Measurements from ENCODE around the gene CCDC60.
A peak's percentile ranks its signal among the peaks of the same experiment; 100 is the strongest.

CCDC60 gene, protein sequence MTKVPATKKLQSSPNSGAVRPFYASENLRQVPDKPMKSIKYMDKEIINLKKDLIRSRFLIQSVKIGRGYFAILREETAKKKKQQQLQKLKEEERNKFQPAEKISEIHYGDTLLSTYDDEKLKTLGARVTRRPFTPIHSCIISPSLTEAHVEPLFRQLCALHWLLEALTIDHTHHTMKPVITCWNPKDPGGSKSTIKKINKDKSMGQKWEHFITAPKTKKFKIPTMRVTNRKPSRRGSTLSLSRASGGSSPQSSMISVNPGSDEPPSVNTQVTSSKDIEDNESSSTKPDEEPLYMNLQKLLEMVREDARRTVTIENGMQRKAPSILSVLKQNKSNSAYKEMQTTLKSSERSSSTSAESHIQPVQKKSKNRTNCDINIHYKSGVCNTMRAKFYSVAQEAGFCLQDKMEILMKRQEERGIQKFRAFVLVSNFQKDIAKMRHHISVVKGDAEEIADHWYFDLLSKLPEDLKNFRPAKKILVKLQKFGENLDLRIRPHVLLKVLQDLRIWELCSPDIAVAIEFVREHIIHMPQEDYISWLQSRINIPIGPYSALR

GRCh38 chr12:119334430-119335170, at the start of gene CCDC60:
Gene CCDC60 (plus strand): TSS chr12:119334729. CDS start chr12:119335177, 448 bp downstream.
- DNase-seq: peak in 7 of 42 donors; percentile 1 to 35 (median 10)
- intact Hi-C loops (cut with DNase I): no loop called here

DNA sequence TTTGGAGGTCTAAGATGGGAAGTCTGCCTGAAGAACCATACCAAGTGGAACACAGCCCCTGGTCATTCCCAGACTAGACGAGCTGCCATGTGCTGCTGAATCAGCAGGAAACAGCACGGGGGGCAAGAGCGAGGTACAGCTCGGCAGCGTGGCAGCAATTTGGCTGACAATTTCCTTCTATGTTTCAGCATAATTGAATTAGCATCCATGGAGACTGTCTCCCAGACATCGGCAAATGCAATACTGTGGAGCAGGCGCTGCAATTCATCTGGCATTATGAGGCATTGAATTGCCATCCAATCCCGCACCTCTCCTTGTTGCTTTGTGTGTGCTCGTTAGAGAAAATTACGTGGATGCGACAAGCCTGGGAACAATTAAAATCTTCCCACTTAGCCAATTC, 46.0 kb upstream of the CCDC60 start:
- DNase-seq: peak in 8 of 42 donors; percentile 4 to 46 (median 8)
- intact Hi-C loops (cut with DNase I): no loop called here

GRCh38 chr12:119292893-119293630, 41.5 kb upstream of the CCDC60 start:
- intact Hi-C loops (cut with DNase I): no loop called here
- no peak for DNase-seq

GRCh38 chr12:119294211-119294610, 40.3 kb upstream of the CCDC60 start:
- intact Hi-C loops (cut with DNase I): no loop called here
- no peak for DNase-seq

DNA sequence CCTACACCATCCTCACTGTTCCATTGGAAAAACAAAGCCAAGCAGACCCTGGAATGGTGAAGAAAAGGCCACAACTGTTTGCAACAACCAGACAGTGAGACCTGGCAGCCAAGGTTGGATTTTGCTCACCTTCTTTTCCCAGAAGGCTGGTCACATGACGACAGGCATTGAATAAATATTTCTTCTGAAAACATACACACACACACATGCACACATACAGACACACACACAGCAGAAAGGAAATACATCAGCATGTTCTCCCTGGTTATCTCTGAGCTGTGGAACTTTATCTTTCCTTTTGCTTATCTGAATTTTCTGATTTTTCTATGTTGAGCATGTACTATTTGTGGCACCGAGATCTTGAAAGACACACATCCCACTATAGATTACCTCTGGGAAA, 38.0 kb upstream of the CCDC60 start:
- no peak for DNase-seq
- intact Hi-C loops (cut with DNase I): no loop called here

- DNase-seq: no peak
- intact Hi-C loops (cut with DNase I): no loop called here
Observed at GRCh38 chr12:119299130-119299529, 35.4 kb upstream of the CCDC60 start.

DNA sequence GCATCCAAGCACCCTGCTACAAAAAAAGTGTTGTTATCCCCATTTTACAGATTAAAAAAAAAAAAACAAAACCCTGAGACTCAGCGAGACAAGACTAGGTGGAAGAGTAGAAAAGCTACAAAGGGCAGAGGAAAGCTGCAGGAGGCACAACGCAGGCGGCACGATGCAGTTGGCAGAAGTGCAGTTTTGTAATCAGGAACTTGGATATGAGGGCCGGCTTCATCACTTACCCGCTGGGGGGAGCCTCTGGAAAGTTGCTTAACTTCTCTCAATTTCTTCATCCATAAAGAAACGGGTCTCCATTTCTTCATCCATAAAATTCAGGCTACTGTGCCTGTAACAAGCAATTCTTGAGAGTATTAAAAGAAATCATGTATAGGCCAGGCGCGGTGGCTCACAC, 33.1 kb upstream of the CCDC60 start:
- peak in 4 of 42 donors; percentile 3 to 41 (median 14) for DNase-seq
- intact Hi-C loops (cut with DNase I): no loop called here

GRCh38 chr12:119302451-119303080, 32.0 kb upstream of the CCDC60 start:
- peak in 21 of 42 donors; percentile 4 to 62 (median 38) for DNase-seq
- intact Hi-C loops (cut with DNase I): no loop called here

DNA sequence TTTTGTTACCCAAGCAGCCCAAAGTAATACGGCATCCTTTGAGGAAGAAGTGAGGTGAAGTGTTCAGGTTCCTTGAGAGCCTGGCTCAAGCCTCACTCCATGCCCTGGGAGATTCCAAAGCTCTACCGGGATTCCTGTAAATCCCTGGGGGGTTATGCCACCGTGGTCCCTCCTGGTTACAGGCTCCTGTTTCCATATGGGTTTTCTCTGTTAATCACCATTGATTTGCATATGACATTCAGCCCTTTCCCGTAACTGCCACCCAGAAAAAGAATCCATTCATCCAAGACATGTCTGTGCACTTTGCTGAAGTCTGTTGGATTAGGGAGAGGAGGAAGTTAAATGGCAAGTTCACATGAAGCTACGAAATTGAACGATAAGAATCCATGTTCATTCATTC, 27.9 kb upstream of the CCDC60 start:
- DNase-seq: no peak
- intact Hi-C loops (cut with DNase I): no loop called here

DNA sequence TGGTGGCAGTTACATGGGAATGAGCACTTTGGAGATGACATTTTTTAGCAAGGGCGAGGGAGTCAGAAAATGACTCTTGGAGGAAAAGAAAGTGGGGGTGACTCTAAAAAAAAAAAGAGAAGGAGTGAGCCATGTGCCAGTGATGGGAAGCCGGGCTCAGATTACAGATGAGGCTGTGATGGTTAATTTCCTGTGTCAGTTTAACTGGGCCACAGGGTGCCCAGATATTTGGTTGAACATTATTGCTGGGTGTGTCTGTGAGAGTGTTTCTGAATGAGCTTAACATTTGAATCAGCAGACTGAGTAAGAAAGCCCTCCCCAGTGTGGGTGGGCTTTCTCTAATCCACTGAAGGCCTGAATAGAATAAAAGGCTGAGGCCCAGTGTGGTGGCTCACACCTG, 26.8 kb upstream of the CCDC60 start:
- DNase-seq: no peak
- intact Hi-C loops (cut with DNase I): no loop called here

DNA sequence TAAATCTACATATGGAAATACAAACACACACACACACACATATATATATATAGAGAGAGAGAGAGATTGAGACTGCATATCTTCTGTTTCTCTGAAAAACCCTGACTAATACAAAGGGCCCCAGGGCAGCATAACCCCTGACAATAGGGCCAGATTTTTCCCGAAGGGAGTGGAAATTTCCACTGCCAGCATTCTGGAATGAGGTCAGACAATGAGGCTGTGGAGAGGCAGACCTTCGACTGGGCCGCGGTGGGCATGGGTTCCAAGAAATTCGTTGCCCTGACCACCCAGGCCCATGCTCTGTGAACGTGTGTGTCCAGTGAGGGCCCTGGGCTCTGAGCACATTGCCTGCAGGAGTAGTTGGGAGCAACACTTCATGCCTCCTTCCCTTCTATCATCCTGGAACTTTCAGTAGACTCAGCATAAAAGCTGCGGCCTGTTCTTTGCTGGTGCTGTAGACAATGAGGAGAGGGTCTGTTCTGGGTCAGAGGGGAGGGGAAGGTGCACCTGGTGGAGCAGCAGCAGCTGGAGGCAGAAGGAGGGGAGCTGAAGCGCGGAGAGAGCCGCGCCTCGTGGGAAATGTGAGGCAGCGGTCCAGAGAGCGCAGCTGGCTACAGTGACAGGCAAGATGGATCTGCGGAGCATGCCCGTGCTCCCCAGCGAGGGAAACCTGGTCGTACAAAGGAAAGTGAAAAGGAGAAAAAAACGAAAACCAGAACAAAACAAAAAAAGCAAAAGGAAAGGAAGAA, 25.6 kb upstream of the CCDC60 start:
- DNase-seq: no peak
- intact Hi-C loops (cut with DNase I): no loop called here

DNA sequence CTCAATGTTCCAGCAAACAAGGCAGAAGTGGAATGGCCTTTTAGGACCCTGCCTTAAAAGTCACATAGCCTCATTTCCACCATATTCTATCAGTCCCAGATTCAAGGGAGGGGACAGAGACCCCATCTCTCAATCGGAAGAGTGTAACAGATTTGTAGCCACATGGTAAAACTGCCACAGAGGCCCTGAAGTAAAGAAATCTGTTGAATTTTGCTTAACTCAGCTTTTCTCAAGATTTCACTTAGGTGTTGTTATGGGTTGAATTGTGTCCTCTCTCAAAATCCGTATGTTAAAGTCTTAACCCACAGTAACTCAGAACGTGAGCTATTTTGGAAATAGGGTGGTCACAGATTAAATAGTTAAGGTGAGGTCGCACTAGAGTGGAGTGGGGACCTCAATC, 22.7 kb upstream of the CCDC60 start:
- intact Hi-C loops (cut with DNase I): no loop called here
- DNase-seq: no peak

GRCh38 chr12:119312904-119313303, 21.6 kb upstream of the CCDC60 start:
- no peak for DNase-seq
- intact Hi-C loops (cut with DNase I): no loop called here

DNA sequence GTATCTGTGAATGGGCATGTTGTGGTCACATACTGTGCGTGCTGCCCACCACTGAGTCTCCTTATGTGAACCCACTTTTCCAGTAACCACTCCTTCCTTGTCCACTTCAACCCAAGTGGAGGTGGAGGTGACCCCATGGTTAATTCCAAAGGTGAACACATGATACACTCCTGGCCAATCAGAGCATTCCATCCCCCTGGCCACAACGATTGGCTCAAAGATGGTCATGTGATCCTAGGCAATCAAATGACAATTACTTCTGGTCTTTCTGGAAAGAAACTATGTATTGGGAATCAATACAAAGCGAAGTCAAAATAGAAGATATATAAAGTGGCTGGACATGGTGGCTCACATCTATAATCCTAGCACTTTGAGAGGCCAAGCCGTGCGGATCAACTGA, 20.2 kb upstream of the CCDC60 start:
- DNase-seq: no peak
- intact Hi-C loops (cut with DNase I): no loop called here

GRCh38 chr12:119319638-119320037, 14.9 kb upstream of the CCDC60 start:
- no peak for DNase-seq
- intact Hi-C loops (cut with DNase I): no loop called here

DNA sequence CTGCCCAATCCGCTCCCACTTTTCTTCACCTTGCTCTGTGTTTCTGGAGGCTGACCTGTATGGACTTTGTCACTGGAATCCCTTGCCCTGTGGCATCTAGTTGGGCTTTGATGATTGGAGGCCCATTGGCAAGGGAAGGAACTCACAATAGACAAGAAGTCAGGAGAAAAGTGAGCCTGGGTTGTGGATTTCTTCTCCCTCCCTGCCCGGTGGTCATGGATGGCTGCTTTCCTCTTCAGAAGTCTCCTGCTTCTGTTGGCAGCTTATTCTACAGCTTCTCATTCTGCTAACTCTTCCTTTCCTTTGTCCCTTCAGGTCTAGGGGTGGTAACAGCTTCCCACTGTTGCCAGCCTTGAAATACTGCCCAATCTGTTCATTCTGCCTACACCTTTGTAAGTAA, 13.9 kb upstream of the CCDC60 start:
- intact Hi-C loops (cut with DNase I): no loop called here
- no peak for DNase-seq

DNA sequence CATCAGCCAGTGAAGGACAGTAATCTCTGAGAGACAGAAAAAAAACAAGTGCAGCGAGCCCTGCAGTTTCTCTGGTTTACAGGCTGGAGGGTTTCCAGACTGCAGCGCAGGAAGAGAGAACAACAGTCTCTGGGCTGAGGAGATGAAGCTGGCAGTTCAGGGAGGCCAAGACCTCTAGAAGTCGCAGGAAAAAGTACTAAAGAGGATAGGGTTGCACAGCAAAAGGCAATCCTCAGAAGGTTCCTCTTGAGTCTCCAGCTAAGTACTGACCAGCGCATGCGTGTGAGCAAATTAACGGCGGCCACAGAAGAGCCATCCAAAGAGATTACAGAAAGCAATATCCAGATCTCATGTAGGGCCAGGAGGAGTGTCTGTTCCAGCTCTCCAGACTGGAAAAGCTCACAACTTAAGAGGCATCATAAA, 12.2 kb upstream of the CCDC60 start:
- intact Hi-C loops (cut with DNase I): no loop called here
- no peak for DNase-seq

- intact Hi-C loops (cut with DNase I): no loop called here
- DNase-seq: no peak
Observed at GRCh38 chr12:119325813-119326212, 8.7 kb upstream of the CCDC60 start.
